Progenitor cell of endocrine pancreas (in vitro differentiated cells): Measurements from ENCODE around the gene PUS7. TPM values are rescaled to one million over a fixed set of nuclear protein-coding genes. Genes with fewer than 3 reads are reported as not detected.

Source experiments
- DNase-seq: peaks from one replicate; pipeline ENCODE4 v3.0.0; 2021; ENCODE audit warnings: low spot score; ENCODE audit not compliant: unreplicated experiment
- H3K27ac Mint-ChIP-seq: 2 replicates; pipeline ENCODE4 v1.8.0; 2021; ENCODE audit warnings: mild to moderate bottlenecking, moderate library complexity, mixed read lengths
- H3K27me3 Mint-ChIP-seq: 2 replicates; pipeline ENCODE4 v1.8.0; 2021; ENCODE audit warnings: mixed read lengths
- H3K36me3 Mint-ChIP-seq: 2 replicates; pipeline ENCODE4 v1.8.0; 2022; ENCODE audit warnings: mixed read lengths; ENCODE audit not compliant: insufficient read depth
- H3K4me1 Mint-ChIP-seq: 2 replicates; pipeline ENCODE4 v1.8.0; 2021; ENCODE audit warnings: low read depth, mixed read lengths
- H3K4me3 Mint-ChIP-seq: 2 replicates; pipeline ENCODE4 v1.8.0; 2021; ENCODE audit warnings: low read depth, mild to moderate bottlenecking, moderate library complexity, mixed read lengths
- H3K9me3 Mint-ChIP-seq: 2 replicates; pipeline ENCODE4 v1.8.0; 2021; ENCODE audit warnings: low read depth, mixed read lengths
- total RNA-seq: library from RNA; stranded (reverse); gene quantifications from 2 replicates; pipeline ENCODE4 v1.2.1, GENCODE V29; 2021
- TF ChIP-seq, protein P1 (sequence below): fragments of 200-600 bp; sonication (generic); IDR thresholded peaks from one replicate; pipeline ENCODE4 v1.5.0; 2021; ENCODE audit warnings: antibody characterized with exemption, mild to moderate bottlenecking; ENCODE audit not compliant: unreplicated experiment

PUS7 gene
- total RNA-seq, 1 donor from 2014 or later, result 44.3 TPM

DNA sequence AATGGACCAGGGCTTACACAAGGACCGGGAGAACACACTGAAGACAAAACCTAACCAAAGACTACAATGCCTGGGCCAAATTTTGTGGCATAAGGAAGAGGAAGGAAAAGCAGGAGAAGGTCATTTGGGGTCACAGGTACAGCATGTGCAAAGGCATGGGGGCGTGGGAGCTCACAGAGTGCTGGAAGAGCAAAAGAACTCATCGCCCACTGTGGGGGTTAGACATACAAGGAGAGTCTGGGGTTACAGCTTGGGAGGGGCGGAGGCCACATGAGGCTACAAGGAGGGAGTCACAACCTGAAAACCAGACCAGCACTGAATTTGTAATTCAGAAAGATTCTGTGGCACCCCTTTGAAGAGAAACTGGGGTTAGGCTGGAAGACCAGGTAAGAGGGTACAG, 9.7 kb downstream of the PUS7 start:
- H3K27ac Mint-ChIP-seq, result peak overlapping the region; percentile 80
- H3K36me3 Mint-ChIP-seq, result peaks cover 24% of the 10 kb centered on the region
- DNase-seq, result no peak
- TF ChIP-seq, protein P1, sequence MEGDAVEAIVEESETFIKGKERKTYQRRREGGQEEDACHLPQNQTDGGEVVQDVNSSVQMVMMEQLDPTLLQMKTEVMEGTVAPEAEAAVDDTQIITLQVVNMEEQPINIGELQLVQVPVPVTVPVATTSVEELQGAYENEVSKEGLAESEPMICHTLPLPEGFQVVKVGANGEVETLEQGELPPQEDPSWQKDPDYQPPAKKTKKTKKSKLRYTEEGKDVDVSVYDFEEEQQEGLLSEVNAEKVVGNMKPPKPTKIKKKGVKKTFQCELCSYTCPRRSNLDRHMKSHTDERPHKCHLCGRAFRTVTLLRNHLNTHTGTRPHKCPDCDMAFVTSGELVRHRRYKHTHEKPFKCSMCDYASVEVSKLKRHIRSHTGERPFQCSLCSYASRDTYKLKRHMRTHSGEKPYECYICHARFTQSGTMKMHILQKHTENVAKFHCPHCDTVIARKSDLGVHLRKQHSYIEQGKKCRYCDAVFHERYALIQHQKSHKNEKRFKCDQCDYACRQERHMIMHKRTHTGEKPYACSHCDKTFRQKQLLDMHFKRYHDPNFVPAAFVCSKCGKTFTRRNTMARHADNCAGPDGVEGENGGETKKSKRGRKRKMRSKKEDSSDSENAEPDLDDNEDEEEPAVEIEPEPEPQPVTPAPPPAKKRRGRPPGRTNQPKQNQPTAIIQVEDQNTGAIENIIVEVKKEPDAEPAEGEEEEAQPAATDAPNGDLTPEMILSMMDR, result no peak
- H3K4me1 Mint-ChIP-seq, result peaks cover 10% of the 10 kb centered on the region
- H3K4me3 Mint-ChIP-seq, result no peak overlapping the region
- H3K9me3 Mint-ChIP-seq, result peaks cover 4% of the 10 kb centered on the region
- H3K27me3 Mint-ChIP-seq, result no peaks in the 10 kb centered on the region

DNA sequence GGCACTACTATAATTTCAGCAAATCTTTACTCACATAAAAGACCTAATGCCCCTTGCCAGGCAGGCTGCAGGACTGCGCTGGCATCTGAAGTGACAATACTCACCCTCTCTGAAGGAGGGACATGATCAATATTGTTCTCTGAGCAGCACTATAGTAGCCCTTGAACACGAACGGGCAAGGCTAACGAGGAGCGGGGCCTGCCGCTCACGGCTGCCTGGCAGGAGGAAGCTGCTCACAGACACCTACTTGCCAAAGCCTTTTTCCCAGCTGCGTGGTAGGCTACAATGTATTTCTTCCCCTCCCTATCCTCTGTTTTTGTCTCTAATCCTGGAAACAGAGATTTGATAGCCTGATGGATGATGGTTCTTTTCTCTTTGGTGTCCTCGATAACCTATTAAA, 19.9 kb downstream of the PUS7 start:
- Mint-ChIP-seq H3K9me3 (no peaks in the 10 kb centered on the region), H3K36me3 (peaks cover 43% of the 10 kb centered on the region), H3K27ac (no peak overlapping the region), H3K27me3 (no peaks in the 10 kb centered on the region), H3K4me3 (no peak overlapping the region), H3K4me1 (peaks cover 16% of the 10 kb centered on the region)
- TF ChIP-seq, protein P1, result no peak
- no peak for DNase-seq

DNA sequence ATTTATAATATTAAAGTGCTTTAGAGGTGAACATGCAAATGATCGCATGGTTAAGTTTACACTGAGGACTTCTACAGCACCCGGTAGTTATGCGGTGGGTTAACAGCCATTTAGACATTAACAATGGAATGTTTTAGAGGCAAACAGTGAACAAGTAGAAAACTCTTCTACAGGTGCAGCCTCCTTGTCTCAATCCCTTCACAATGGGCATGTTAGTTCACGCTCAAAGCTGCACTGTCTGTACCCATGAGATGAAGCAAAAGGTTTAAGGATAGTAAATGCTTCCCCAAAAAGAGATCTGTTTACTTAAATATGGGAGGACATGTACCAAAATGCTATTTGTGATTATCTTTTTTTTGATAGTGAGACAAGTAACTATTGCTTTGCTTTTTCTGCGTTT, 25.1 kb downstream of the PUS7 start:
- TF ChIP-seq, protein P1, result no peak
- Mint-ChIP-seq H3K9me3 (no peaks in the 10 kb centered on the region), H3K4me1 (peaks cover 40% of the 10 kb centered on the region), H3K27me3 (no peaks in the 10 kb centered on the region), H3K4me3 (no peak overlapping the region), H3K36me3 (peaks cover 25% of the 10 kb centered on the region), H3K27ac (peak overlapping the region; percentile 93)
- no peak for DNase-seq

DNA sequence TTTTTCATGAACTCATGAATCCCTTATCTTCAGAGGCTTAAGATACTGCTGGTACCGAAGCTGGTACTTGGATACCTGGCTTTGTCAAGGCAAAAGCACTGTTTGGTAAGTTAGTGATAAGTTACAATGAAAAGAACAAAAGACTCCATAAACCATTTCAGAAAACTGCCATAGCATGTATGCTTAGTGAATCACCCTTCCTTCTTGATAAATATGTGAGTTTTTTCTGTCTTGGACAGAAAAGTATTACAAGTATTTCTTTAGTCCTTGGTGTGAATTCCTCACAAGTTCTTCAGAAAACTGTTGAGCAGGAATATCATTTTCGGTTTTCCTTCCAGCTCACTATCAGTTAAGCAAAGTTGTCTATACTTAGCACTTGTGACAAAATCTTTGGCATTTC, 25.6 kb downstream of the PUS7 start:
- H3K4me3 Mint-ChIP-seq, result peak overlapping the region; percentile 29
- H3K27ac Mint-ChIP-seq, result peak overlapping the region; percentile 93
- H3K4me1 Mint-ChIP-seq, result peaks cover 40% of the 10 kb centered on the region
- peaks cover 24% of the 10 kb centered on the region for H3K36me3 Mint-ChIP-seq
- H3K9me3 Mint-ChIP-seq, result no peaks in the 10 kb centered on the region
- no peak for DNase-seq
- no peaks in the 10 kb centered on the region for H3K27me3 Mint-ChIP-seq
- TF ChIP-seq, protein P1, result no peak

DNA sequence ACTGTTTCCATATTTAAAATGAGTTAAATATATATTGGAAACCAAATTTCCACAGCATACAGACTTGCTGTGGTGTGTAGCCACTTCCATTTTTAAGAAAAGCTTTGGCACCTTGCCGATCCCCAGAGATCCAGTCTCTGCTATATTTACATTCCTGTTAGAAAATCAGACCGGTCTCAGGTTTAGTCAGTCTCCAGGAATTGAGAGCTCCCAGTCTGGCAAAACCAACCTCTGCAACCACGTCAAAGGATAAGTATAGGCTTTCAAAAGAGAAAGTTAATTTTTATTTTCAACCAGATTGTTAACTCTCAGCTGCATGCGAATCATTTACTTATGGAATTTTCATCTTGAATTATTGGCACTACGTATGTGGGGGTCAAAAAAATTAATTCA, 28.2 kb downstream of the PUS7 start:
- Mint-ChIP-seq H3K27ac (peak overlapping the region; percentile 80), H3K27me3 (no peaks in the 10 kb centered on the region), H3K36me3 (peaks cover 13% of the 10 kb centered on the region), H3K4me3 (no peak overlapping the region), H3K9me3 (no peaks in the 10 kb centered on the region), H3K4me1 (peaks cover 49% of the 10 kb centered on the region)
- DNase-seq, result no peak
- TF ChIP-seq, protein P1, result no peak
